ENCODE data around the gene CNST. TPM values are rescaled to one million over a fixed set of nuclear protein-coding genes. Genes with fewer than 3 reads are reported as not detected.
A peak's percentile ranks its signal among the peaks of the same experiment; 100 is the strongest.

Gene CNST
- total and polyA plus RNA-seq, 2 of the 13 experiments (the other 11 are each of a cell fraction or from before 2014, with no cell fraction given): 6.3 to 12.4 TPM

GRCh38 chr1:246709196-246709595 is 142.9 kb downstream of the CNST start (continued):
- TF ChIP-seq ZNF460 (CRISPR knock-in tag; IDR thresholded peaks at IDR 0.05; ENCODE audit: borderline replicate concordance) (peak; percentile 87), ZNF275 (CRISPR knock-in tag; IDR thresholded peaks at IDR 0.05; ENCODE audit: borderline replicate concordance) (no peak), MLXIP (CRISPR knock-in tag; IDR thresholded peaks at IDR 0.05; ENCODE audit: borderline replicate concordance) (no peak), ZNF446 (CRISPR knock-in tag; IDR thresholded peaks at IDR 0.05) (no peak), NAIF1 (CRISPR knock-in tag; IDR thresholded peaks at IDR 0.05; ENCODE audit: borderline replicate concordance) (no peak), JUN (CRISPR knock-in tag; IDR thresholded peaks at IDR 0.05) (no peak), ZMYM3 (CRISPR knock-in tag; IDR thresholded peaks at IDR 0.05) (peak; percentile 44), SP140L (CRISPR knock-in tag; IDR thresholded peaks at IDR 0.05; ENCODE audit: borderline replicate concordance) (no peak), RFX3 (CRISPR knock-in tag; IDR thresholded peaks at IDR 0.05) (no peak), ZFP62 (CRISPR knock-in tag; IDR thresholded peaks at IDR 0.05) (no peak), TGIF2 (CRISPR knock-in tag; IDR thresholded peaks at IDR 0.05) (no peak), NFKB2 (CRISPR knock-in tag; IDR thresholded peaks at IDR 0.05; ENCODE audit: borderline replicate concordance) (no peak), ZNF530 (CRISPR knock-in tag; IDR thresholded peaks at IDR 0.05; ENCODE audit: low read depth) (no peak), ZFY (CRISPR knock-in tag; IDR thresholded peaks at IDR 0.05) (peak; percentile 56), KLF9 (CRISPR knock-in tag; IDR thresholded peaks at IDR 0.05; ENCODE audit: low read depth) (no peak), CHCHD3 (CRISPR knock-in tag; IDR thresholded peaks at IDR 0.05) (no peak), FOXA1 (IDR thresholded peaks at IDR 0.05) (no peak), FOXA1 (CRISPR knock-in tag; IDR thresholded peaks at IDR 0.05) (no peak), MATR3 (CRISPR knock-in tag; IDR thresholded peaks at IDR 0.05) (no peak), KMT2B (CRISPR knock-in tag; IDR thresholded peaks at IDR 0.05) (no peak), HNF4A (CRISPR knock-in tag; IDR thresholded peaks at IDR 0.05) (peak; percentile 43), SRSF4 (IDR thresholded peaks at IDR 0.05; ENCODE audit: low read depth, low read length, poor library complexity, severe bottlenecking) (no peak), ZNF543 (CRISPR knock-in tag; IDR thresholded peaks at IDR 0.05) (0 out of 2 replicates have a peak, but pooled peaks have one; percentile 12), ZBTB39 (CRISPR knock-in tag; IDR thresholded peaks at IDR 0.05) (0 out of 2 replicates have a peak, but pooled peaks have one; percentile 0), MIER3 (CRISPR knock-in tag; IDR thresholded peaks at IDR 0.05; ENCODE audit: borderline replicate concordance) (no peak), ZNF644 (CRISPR knock-in tag; IDR thresholded peaks at IDR 0.05; ENCODE audit: low read depth) (0 out of 2 replicates have a peak, but pooled peaks have one; percentile 53), CEBPG (CRISPR knock-in tag; IDR thresholded peaks at IDR 0.05) (peak; percentile 91), XRCC5 (optimal IDR thresholded peaks at IDR 0.05; ENCODE audit: low read length) (no peak), ARNT2 (CRISPR knock-in tag; IDR thresholded peaks at IDR 0.05; ENCODE audit: low read depth) (no peak)

All from HepG2 (cell line).